HUES64 (cell line): ENCODE measurements around the gene PI4K2A.

Experiments
- H3K27ac ChIP-seq: 2 replicates; pipeline ENCODE4 v1.7.0; 2013; ENCODE audit warnings: low read depth, low read length, inconsistent platforms
- H3K27me3 ChIP-seq: 2 replicates; pipeline ENCODE4 v1.6.1; 2013; ENCODE audit warnings: mild to moderate bottlenecking, low read length; ENCODE audit not compliant: insufficient read depth
- H3K36me3 ChIP-seq: 2 replicates; pipeline ENCODE4 v1.6.1; 2013; ENCODE audit warnings: mild to moderate bottlenecking, low read length; ENCODE audit not compliant: insufficient read depth
- H3K4me1 ChIP-seq: 2 replicates; pipeline ENCODE4 v1.6.1; 2013; ENCODE audit warnings: mild to moderate bottlenecking, low read length, moderate library complexity; ENCODE audit not compliant: insufficient read depth
- H3K4me3 ChIP-seq: 2 replicates; pipeline ENCODE4 v1.5.1; 2013; ENCODE audit warnings: mild to moderate bottlenecking, low read length, moderate library complexity
- H3K9ac ChIP-seq: 2 replicates; pipeline ENCODE4 v1.6.1; 2013; ENCODE audit warnings: mild to moderate bottlenecking, low read depth, low read length
- H3K9me3 ChIP-seq: 2 replicates; pipeline ENCODE4 v1.6.1; 2013; ENCODE audit warnings: low read depth, low read length; ENCODE audit not compliant: insufficient read depth
- WGBS: fragments of 150-250, 120-280 bp; methylation state at CpG from one replicate; pipeline ENCODE4 v1.1.7; 2013; ENCODE audit warnings: missing lambda C conversion rate; 5-methylcytosine and 5-hydroxymethylcytosine counted together

PI4K2A gene

DNA sequence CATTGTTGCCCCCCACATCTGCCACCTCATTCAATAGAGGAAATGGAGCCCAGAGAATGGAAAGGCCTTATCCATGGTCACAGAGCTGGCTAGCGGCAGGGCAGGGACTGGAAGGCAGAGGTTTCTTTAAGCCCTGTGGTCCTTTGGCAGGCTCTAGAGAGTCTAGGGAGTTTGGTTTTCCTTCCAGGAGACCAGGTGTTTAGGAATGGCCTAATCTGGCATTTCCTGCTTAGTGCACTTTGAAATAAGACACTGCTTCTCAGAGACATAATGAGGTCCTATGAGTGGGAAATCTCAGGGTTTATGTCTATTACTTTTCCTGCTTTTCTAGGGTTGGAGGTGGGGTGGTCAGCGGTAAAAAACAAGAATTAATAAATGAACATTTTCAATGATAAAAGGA is 79.1 kb downstream of the PI4K2A start:
- Histone ChIP-seq H3K36me3 (peaks cover 17% of the 10 kb centered on the region), H3K4me3 (0 out of 2 replicates have a peak overlapping the region, but pooled peaks have one; percentile 10), H3K9me3 (no peaks in the 10 kb centered on the region), H3K9ac (no peak overlapping the region), H3K27me3 (no peaks in the 10 kb centered on the region), H3K27ac (peak overlapping the region; percentile 68), H3K4me1 (peaks cover 37% of the 10 kb centered on the region)
- WGBS = 91% methylated on average over 2 of the region's 2 CpGs

DNA sequence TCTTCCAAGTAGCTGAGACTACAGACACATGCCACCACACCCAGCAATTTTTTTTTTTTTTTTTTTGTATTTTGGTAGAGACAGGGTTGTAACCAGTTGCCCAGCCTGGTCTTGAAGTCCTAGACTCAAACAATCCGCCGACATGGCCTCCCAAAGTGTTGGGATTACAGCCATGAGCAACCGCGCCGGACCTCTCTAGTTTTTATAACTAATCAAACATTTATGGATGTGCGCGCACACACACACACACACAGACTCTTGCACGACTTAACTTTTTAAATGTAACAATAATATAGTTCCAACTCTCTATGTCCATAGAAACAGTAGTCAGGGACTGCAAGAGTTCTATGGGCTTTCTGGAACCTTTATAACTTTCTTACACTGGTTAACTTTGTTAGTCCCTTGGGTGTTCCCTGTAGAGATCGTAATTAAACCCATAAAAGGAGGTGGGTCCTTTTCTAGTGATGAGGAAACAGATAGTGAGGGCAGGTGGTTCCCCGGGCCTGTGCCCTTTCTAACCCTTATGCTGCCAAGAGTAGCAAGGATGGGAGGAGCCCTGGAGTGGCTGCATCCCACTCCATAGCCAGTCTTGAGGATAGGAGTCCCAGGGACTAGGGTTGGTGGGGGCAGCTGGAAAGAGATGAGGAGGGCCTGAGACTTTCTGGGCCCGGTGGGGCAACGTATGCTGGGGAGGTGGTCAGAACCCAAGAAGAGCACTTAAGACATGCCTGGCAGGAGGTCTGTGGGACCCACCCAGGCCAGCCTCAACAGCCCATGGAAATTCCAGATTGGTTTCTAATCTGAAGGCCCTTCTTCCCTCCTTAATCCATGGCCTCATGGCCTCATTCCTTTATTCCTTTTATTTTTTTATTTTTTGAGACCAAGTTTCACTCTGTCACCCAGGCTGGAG is 81.7 kb downstream of the PI4K2A start:
- H3K9ac ChIP-seq = no peak overlapping the region
- H3K36me3 ChIP-seq = peaks cover 10% of the 10 kb centered on the region
- H3K27ac ChIP-seq = no peak overlapping the region
- 97% methylated on average over 9 of the region's 12 CpGs for WGBS
- no peaks in the 10 kb centered on the region for H3K27me3 ChIP-seq
- no peaks in the 10 kb centered on the region for H3K9me3 ChIP-seq
- no peak overlapping the region for H3K4me3 ChIP-seq
- peaks cover 22% of the 10 kb centered on the region for H3K4me1 ChIP-seq

DNA sequence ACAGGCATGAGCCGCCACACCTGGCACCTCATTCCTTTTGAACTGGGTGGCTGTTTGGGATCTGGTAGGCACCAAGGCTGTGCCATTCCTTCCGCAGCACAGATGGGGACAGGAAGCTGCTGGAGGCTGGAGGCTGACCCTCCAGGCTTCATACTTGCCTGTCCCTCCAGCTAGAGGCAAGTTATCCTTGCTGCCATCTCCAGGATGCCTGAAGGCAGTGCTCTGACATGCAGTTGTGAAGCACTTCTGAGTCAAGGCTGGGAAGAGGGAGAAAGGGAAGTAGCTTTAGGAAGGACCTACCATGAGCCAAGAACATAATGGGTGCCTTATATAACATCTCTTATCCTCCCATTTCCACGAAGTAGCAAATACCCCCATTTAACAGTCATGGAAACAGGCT is 82.5 kb downstream of the PI4K2A start:
- Histone ChIP-seq H3K4me3 (no peak overlapping the region), H3K27me3 (no peaks in the 10 kb centered on the region), H3K9ac (no peak overlapping the region), H3K9me3 (no peaks in the 10 kb centered on the region), H3K4me1 (peaks cover 20% of the 10 kb centered on the region), H3K27ac (no peak overlapping the region), H3K36me3 (peaks cover under 1% of the 10 kb centered on the region; the same call in 1 of the 2 replicates)
- WGBS = 83% methylated on average over 3 of the region's 3 CpGs

DNA sequence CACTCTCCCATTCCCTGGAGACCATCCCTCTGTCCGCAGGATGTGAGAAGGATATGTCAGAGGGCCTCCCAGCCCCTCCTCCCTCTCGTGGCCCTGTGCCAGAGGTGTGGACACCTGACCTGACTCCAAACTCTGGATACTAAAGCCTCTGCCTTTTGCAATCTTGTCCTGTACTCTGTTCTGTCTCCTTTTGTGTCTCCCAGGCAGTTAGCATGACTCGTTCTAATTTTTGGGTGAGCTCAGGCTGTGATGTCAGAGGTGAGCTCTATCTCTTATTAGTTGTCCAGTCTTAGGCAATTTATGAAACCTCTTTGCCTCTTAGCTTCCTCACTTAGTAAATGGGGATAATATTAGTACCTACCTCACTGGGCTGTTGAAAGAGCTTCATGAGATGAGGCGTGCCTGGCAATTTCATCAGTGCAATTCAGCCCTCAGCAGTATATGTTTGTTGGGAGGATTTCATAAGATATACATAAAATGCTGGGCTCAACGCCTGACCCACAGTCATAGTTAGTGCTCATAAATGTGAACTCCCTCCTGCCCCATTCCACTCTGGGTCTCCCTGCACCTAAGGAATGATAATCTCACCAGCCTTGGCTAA is 84.0 kb downstream of the PI4K2A start:
- peaks cover 6% of the 10 kb centered on the region; the same call in 1 of the 2 replicates for H3K4me1 ChIP-seq
- H3K27ac ChIP-seq = no peak overlapping the region
- WGBS = 83% methylated on average over 5 of the region's 5 CpGs
- no peaks in the 10 kb centered on the region for H3K27me3 ChIP-seq
- H3K36me3 ChIP-seq = no peaks in the 10 kb centered on the region
- no peak overlapping the region for H3K4me3 ChIP-seq
- H3K9me3 ChIP-seq = no peaks in the 10 kb centered on the region
- no peak overlapping the region for H3K9ac ChIP-seq
